OCI-LY1 (cell line): Measurements from ENCODE around the gene FARSB.

Experiments
- H2AFZ ChIP-seq: fragments of 200-600 bp; sonication (generic), shearing (Covaris generic); 2 replicates; pipeline ENCODE4 v1.6.0; 2014; ENCODE audit warnings: antibody characterized with exemption, mild to moderate bottlenecking, low read length
- H3F3A ChIP-seq: fragments of 200-600 bp; sonication (generic), shearing (Covaris generic); 2 replicates; pipeline ENCODE4 v1.6.0; 2014; ENCODE audit warnings: mild to moderate bottlenecking, antibody characterized with exemption, low read length, moderate library complexity; ENCODE audit not compliant: insufficient read depth
- H3K27ac ChIP-seq: fragments of 200-600 bp; sonication (generic); 2 replicates; pipeline ENCODE4 v1.5.1; 2014; ENCODE audit warnings: low read length, mixed run types, mild to moderate bottlenecking, low read depth; ENCODE audit not compliant: poor library complexity, severe bottlenecking
- H3K27me3 ChIP-seq: fragments of 200-600 bp; sonication (generic); 2 replicates; pipeline ENCODE4 v1.6.0; 2014; ENCODE audit warnings: antibody characterized with exemption, mild to moderate bottlenecking, low read length, moderate library complexity; ENCODE audit not compliant: insufficient read depth
- H3K36me3 ChIP-seq: fragments of 200-600 bp; sonication (generic); 2 replicates; pipeline ENCODE4 v1.6.1; 2014; ENCODE audit warnings: mild to moderate bottlenecking, antibody characterized with exemption, low read length, moderate library complexity, mixed read lengths; ENCODE audit not compliant: insufficient read depth
- H3K4me1 ChIP-seq: fragments of 200-600 bp; sonication (generic); 2 replicates; pipeline ENCODE4 v1.5.1; 2014; ENCODE audit warnings: mild to moderate bottlenecking, low read length, moderate library complexity; ENCODE audit not compliant: insufficient read depth, severe bottlenecking
- H3K4me2 ChIP-seq: fragments of 200-600 bp; sonication (generic), shearing (Covaris generic); 2 replicates; pipeline ENCODE4 v1.6.1; 2014; ENCODE audit warnings: low read length
- H3K4me3 ChIP-seq: fragments of 200-600 bp; sonication (generic); 2 replicates; pipeline ENCODE4 v1.5.1; 2014; ENCODE audit warnings: low read length, low read depth, mild to moderate bottlenecking, mixed read lengths; ENCODE audit not compliant: poor library complexity, severe bottlenecking
- H3K79me2 ChIP-seq: fragments of 200-600 bp; shearing (Covaris generic); 2 replicates; pipeline ENCODE4 v1.6.1; 2016; ENCODE audit warnings: mixed run types, low read length, mixed read lengths; ENCODE audit not compliant: insufficient read depth
- H3K9ac ChIP-seq: fragments of 200-600 bp; sonication (generic), shearing (Covaris generic); 2 replicates; pipeline ENCODE4 v1.6.1; 2014; ENCODE audit warnings: mild to moderate bottlenecking, low read length, mixed read lengths
- H3K9me2 ChIP-seq: fragments of 200-600 bp; sonication (generic), shearing (Covaris generic); 2 replicates; pipeline ENCODE4 v1.6.1; 2014; ENCODE audit warnings: low read depth, mild to moderate bottlenecking, low read length, mixed read lengths
- H3K9me3 ChIP-seq: fragments of 200-600 bp; shearing (Covaris generic); 2 replicates; pipeline ENCODE4 v1.6.1; 2014; ENCODE audit warnings: low read length, mixed read lengths
- H4K20me1 ChIP-seq: fragments of 200-600 bp; sonication (generic), shearing (Covaris generic); 2 replicates; pipeline ENCODE4 v1.6.0; 2016; ENCODE audit warnings: mild to moderate bottlenecking, low read length; ENCODE audit not compliant: insufficient read depth
- EZH2 ChIP-seq: fragments of 200-600 bp; sonication (generic), shearing (Covaris generic); IDR thresholded peaks from 2 replicates; pipeline ENCODE4 v1.8.0; 2017; ENCODE audit warnings: borderline replicate concordance, mixed run types, mild to moderate bottlenecking, antibody characterized with exemption, low read length, moderate library complexity, mixed read lengths
- TF ChIP-seq, protein P1 (sequence below): fragments of 200-600 bp; sonication (generic), shearing (Covaris generic); IDR thresholded peaks from 2 replicates; pipeline ENCODE4 v1.5.1; 2017; ENCODE audit warnings: mild to moderate bottlenecking, antibody characterized with exemption, low read length, moderate library complexity, mixed read lengths

The FARSB gene

DNA sequence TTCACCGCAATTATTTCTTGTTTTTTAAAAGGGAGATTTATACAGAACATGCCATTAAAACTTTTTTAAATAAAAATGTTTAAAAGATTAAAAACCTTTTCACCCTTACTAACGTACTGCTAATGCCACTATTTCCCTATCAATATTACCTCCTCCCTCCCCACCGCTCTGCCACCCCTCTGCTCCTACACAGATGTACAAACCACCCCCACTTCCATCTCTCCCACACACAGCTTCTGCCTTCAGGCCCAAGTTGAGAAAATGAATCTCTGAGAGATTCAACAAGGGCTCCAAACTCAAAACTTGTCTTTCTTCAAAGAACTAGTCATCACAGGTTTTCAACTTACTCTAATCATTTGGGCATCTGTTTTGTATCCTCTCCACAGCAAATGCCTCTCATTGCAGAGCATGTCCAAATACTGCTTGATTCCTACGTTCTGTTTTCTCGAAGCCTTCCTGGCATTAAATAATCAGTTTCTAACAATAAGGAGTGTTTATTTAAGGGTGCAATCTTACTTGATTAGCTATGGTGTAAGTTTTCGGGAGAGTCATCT, 32.1 kb downstream of the FARSB start:
- H3K27me3 ChIP-seq = no peaks in the 10 kb centered on the region
- no peaks in the 10 kb centered on the region for H3K79me2 ChIP-seq
- no peaks in the 10 kb centered on the region for H4K20me1 ChIP-seq
- no peak overlapping the region for H3K4me3 ChIP-seq
- H3K36me3 ChIP-seq = peaks cover 87% of the 10 kb centered on the region
- no peak overlapping the region for H3K27ac ChIP-seq
- H3K9me3 ChIP-seq = no peaks in the 10 kb centered on the region
- no peak for TF ChIP-seq EZH2
- TF ChIP-seq, protein P1, sequence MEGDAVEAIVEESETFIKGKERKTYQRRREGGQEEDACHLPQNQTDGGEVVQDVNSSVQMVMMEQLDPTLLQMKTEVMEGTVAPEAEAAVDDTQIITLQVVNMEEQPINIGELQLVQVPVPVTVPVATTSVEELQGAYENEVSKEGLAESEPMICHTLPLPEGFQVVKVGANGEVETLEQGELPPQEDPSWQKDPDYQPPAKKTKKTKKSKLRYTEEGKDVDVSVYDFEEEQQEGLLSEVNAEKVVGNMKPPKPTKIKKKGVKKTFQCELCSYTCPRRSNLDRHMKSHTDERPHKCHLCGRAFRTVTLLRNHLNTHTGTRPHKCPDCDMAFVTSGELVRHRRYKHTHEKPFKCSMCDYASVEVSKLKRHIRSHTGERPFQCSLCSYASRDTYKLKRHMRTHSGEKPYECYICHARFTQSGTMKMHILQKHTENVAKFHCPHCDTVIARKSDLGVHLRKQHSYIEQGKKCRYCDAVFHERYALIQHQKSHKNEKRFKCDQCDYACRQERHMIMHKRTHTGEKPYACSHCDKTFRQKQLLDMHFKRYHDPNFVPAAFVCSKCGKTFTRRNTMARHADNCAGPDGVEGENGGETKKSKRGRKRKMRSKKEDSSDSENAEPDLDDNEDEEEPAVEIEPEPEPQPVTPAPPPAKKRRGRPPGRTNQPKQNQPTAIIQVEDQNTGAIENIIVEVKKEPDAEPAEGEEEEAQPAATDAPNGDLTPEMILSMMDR = no peak
- H3K4me1 ChIP-seq = no peaks in the 10 kb centered on the region
- no peak overlapping the region for H3K4me2 ChIP-seq
- H3K9me2 ChIP-seq = no peaks in the 10 kb centered on the region
- no peak overlapping the region for H3K9ac ChIP-seq
- H2AFZ ChIP-seq = no peak overlapping the region
- H3F3A ChIP-seq = no peaks in the 10 kb centered on the region

DNA sequence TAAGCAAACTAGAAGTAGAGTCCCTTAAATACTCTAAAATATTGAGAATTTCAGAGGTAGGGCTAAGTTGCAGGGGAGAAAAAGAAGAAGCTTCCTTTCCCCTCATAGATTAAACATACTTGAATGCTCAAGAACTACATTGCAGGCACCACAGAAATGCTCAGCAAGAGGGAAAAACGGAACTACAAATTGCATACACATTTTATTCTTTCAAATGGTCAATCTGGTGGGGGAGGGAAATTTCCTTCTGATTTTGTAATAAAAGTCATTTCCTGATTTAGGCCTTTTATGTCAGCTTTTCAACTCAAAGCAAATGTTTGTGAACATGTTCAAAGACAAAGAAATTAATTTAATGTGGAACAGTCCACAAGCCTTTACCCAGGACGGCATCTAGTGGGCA, 33.0 kb downstream of the FARSB start:
- H3K27me3 ChIP-seq = no peaks in the 10 kb centered on the region
- H3K4me2 ChIP-seq = no peak overlapping the region
- H2AFZ ChIP-seq = no peak overlapping the region
- H3K4me1 ChIP-seq = no peaks in the 10 kb centered on the region
- H3K79me2 ChIP-seq = no peaks in the 10 kb centered on the region
- H3K4me3 ChIP-seq = no peak overlapping the region
- H3K36me3 ChIP-seq = peaks cover 85% of the 10 kb centered on the region
- TF ChIP-seq, protein P1 = no peak
- no peak for TF ChIP-seq EZH2
- H3K9ac ChIP-seq = no peak overlapping the region
- H4K20me1 ChIP-seq = no peaks in the 10 kb centered on the region
- H3K27ac ChIP-seq = no peak overlapping the region
- no peaks in the 10 kb centered on the region for H3F3A ChIP-seq
- no peaks in the 10 kb centered on the region for H3K9me2 ChIP-seq
- H3K9me3 ChIP-seq = no peaks in the 10 kb centered on the region

DNA sequence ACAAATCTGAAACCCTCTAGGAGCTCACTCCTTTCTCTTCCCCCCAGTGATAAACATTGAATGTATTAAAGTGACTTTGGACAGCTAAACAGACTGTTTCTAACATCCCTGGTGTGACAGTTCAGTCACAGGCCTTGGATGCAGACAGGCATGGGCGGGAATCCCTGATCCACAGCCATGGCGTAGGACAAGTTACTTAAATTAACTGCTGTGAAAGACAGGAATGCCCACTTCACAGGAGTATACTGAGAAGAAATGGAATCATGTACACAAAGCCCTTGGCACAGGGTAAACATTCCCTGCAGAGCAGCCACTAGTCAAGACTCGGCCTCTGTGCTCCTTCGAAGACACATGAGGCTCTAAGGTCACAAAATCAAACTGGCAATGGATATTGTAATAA, 34.0 kb downstream of the FARSB start:
- Histone ChIP-seq H3K9me2 (no peaks in the 10 kb centered on the region), H3K4me3 (no peak overlapping the region), H4K20me1 (no peaks in the 10 kb centered on the region), H3K27me3 (no peaks in the 10 kb centered on the region), H3K9me3 (no peaks in the 10 kb centered on the region), H3K4me1 (no peaks in the 10 kb centered on the region), H3K79me2 (no peaks in the 10 kb centered on the region), H3F3A (no peaks in the 10 kb centered on the region), H3K9ac (no peak overlapping the region), H3K4me2 (no peak overlapping the region), H2AFZ (no peak overlapping the region), H3K27ac (no peak overlapping the region), H3K36me3 (peaks cover 80% of the 10 kb centered on the region)
- TF ChIP-seq, protein P1 = no peak
- TF ChIP-seq EZH2 = no peak
